ENCODE results near the gene FBXO3. TPM values are rescaled to one million over a fixed set of nuclear protein-coding genes. Genes with fewer than 3 reads are reported as not detected.

Gene FBXO3
- total RNA-seq, 1 experiment from 2014 or later = 18.9 TPM

- peaks cover 12% of the 10 kb centered on the region for H3K23me2 ChIP-seq (ENCODE audit: insufficient read length, low read depth, low read length, poor library complexity, severe bottlenecking)
- H2BK5ac ChIP-seq (ENCODE audit: insufficient read length, low read length) = no peak overlapping the region
- no CpG with 5 or more reads among the region's 4 CpGs for WGBS (ENCODE audit: extremely low coverage, insufficient read length, low lambda C conversion rate)
- H3K4me1 ChIP-seq (ENCODE audit: insufficient read depth, low read length) = no peaks in the 10 kb centered on the region; the same call in 1 of the 2 replicates
- Mint-ChIP-seq H3K9me3 (no peaks in the 10 kb centered on the region; a peak in 1 of 5 replicates), H3K27me3 (ENCODE audit: low read depth) (peaks cover 36% of the 10 kb centered on the region), H3K4me1 (peaks cover 19 to 23% of the 10 kb centered on the region in 2 experiments), H3K4me3 (no peak overlapping the region), H3K27ac (no peak overlapping the region), H3K36me3 (ENCODE audit: insufficient read depth in 1 of 3, low read depth in 3 of 3) (peaks cover 0 to 4% (median 0%) of the 10 kb centered on the region in 3 experiments; a peak in 4 of 7 replicates)
- no peak overlapping the region for H3K14ac ChIP-seq (ENCODE audit: insufficient read depth, low read length)
- no peak overlapping the region for H2BK15ac ChIP-seq (ENCODE audit: low read depth, low read length)
- no peaks in the 10 kb centered on the region for H3K9me3 ChIP-seq (ENCODE audit: control insufficient read depth, low read depth, low read length)
- H3T11ph ChIP-seq (ENCODE audit: low read length) = no peak overlapping the region
- no peak overlapping the region for H3K4ac ChIP-seq (ENCODE audit: low read depth, low read length)
- H2BK12ac ChIP-seq (ENCODE audit: insufficient read length, low read depth, low read length) = no peak overlapping the region
- H3K79me2 ChIP-seq (ENCODE audit: insufficient read depth, low read length) = no peaks in the 10 kb centered on the region; the same call in 1 of the 2 replicates
- no peak overlapping the region for H3K56ac ChIP-seq (ENCODE audit: insufficient read length, low read depth, low read length)
- H3K4me2 ChIP-seq (ENCODE audit: insufficient read depth, insufficient read length, low read length) = no peak overlapping the region
- no peak overlapping the region for H3K23ac ChIP-seq (ENCODE audit: insufficient read length, low read depth, low read length)
- H2AFZ ChIP-seq (ENCODE audit: low read length) = no peak overlapping the region
- DNase-seq = no peak
- no peaks in the 10 kb centered on the region for H4K20me1 ChIP-seq (ENCODE audit: control insufficient read depth, insufficient read depth, insufficient read length)
- no peak overlapping the region for H2BK20ac ChIP-seq (ENCODE audit: low read depth, low read length, poor library complexity, severe bottlenecking)
- H3K18ac ChIP-seq (ENCODE audit: insufficient read length, low read depth, low read length) = no peak overlapping the region
- peaks cover 2% of the 10 kb centered on the region for H3K79me1 ChIP-seq (ENCODE audit: insufficient read depth, low read depth, low read length, poor library complexity, severe bottlenecking)
- no peak for TF ChIP-seq CTCF (conservative IDR thresholded peaks at IDR 0.05)
- no peak overlapping the region for H2BK120ac ChIP-seq (ENCODE audit: low read depth, low read length, poor library complexity, severe bottlenecking)
- H2AK5ac ChIP-seq (ENCODE audit: insufficient read length, low read length) = no peak overlapping the region
- no peak overlapping the region for H4K8ac ChIP-seq (replicated peaks; ENCODE audit: insufficient read length, low read depth, low read length)
- no peak overlapping the region for H3K9ac ChIP-seq (ENCODE audit: extremely low read depth, insufficient read length, low read length)
- no peak overlapping the region for H4K91ac ChIP-seq (ENCODE audit: insufficient read length, low read depth, low read length)
- H3K27me3 ChIP-seq (ENCODE audit: insufficient read depth, low read length) = peaks cover 5% of the 10 kb centered on the region; the same call in 1 of the 2 replicates
- H3K27ac ChIP-seq (ENCODE audit: insufficient read length, low read depth, low read length) = no peak overlapping the region
- H4K5ac ChIP-seq (ENCODE audit: insufficient read length, low read depth, low read length) = no peak overlapping the region
These were observed 2.0 kb downstream of the FBXO3 start for GRCh38 chr11:33772300-33772699.

Data from H9 (cell line).